Measurements from ENCODE around the gene ATP2B2.

- TF ChIP-seq, protein P1, sequence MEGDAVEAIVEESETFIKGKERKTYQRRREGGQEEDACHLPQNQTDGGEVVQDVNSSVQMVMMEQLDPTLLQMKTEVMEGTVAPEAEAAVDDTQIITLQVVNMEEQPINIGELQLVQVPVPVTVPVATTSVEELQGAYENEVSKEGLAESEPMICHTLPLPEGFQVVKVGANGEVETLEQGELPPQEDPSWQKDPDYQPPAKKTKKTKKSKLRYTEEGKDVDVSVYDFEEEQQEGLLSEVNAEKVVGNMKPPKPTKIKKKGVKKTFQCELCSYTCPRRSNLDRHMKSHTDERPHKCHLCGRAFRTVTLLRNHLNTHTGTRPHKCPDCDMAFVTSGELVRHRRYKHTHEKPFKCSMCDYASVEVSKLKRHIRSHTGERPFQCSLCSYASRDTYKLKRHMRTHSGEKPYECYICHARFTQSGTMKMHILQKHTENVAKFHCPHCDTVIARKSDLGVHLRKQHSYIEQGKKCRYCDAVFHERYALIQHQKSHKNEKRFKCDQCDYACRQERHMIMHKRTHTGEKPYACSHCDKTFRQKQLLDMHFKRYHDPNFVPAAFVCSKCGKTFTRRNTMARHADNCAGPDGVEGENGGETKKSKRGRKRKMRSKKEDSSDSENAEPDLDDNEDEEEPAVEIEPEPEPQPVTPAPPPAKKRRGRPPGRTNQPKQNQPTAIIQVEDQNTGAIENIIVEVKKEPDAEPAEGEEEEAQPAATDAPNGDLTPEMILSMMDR (conservative IDR thresholded peaks at IDR 0.05; ENCODE audit: low read length) = no peak
- no peak for TF ChIP-seq EZH2phosphoT487 (IDR thresholded peaks at IDR 0.05; ENCODE audit: borderline replicate concordance, low read depth, low read length)
Observed at GRCh38 chr3:10395671-10396070, 109.7 kb downstream of the ATP2B2 start.
